GM12872 (cell line): ENCODE data around the gene CXCR5.

Experiments used
- CTCF ChIP-seq: IDR thresholded peaks from 3 replicates; pipeline ENCODE4 v1.5.1; 2011; ENCODE audit warnings: low read depth, mild to moderate bottlenecking, low read length, moderate library complexity; ENCODE audit not compliant: insufficient read depth

CXCR5 gene

GRCh38 chr11:118886681-118887111 is 3.0 kb downstream of the CXCR5 start:
- no peak for TF ChIP-seq CTCF

GRCh38 chr11:118887206-118887605 is 3.5 kb downstream of the CXCR5 start:
- no peak for TF ChIP-seq CTCF

- TF ChIP-seq CTCF: no peak
These were observed 4.7 kb downstream of the CXCR5 start for GRCh38 chr11:118888398-118888797.

DNA sequence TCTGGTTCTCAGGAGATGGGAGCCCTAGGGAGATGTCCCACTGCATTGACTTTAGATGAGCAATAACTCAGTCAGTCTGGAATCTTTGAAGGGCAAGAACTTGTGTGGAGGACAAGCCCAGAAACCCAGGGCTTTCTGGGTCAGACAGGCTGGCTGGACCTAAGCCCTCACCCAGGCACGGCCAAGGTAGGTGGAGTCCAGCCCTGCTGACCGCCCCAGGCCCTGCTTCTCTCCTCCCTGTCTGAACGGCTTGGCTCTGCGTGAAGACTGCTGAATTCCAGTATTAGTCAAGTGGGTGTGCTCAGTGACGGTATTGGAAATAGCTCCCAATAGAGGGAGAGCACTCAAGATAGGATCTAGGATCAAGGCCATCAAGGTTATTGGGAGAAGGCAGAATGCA is 6.1 kb downstream of the CXCR5 start:
- TF ChIP-seq CTCF: no peak

- TF ChIP-seq CTCF: no peak
These were observed 8.8 kb downstream of the CXCR5 start for GRCh38 chr11:118892514-118892913.

- no peak for TF ChIP-seq CTCF
These were observed 9.3 kb downstream of the CXCR5 start for GRCh38 chr11:118892964-118893363.

- TF ChIP-seq CTCF: no peak
These were observed 10.0 kb downstream of the CXCR5 start for GRCh38 chr11:118893662-118894061.

GRCh38 chr11:118894192-118894591 is 10.5 kb downstream of the CXCR5 start:
- TF ChIP-seq CTCF: no peak
